GM10248 (cell line): ENCODE measurements around the gene HSPB6.

Experiments used
- CTCF ChIA-PET: fragments of 300-600 bp; sonication (Branson Sonifier 250); formaldehyde crosslinking; extraction: SDS; loops from one replicate; lab custom pipeline; 2021; ENCODE audit warnings: antibody characterized with exemption; lab: Yijun Ruan, JAX
- POLR2A ChIA-PET: fragments of 350-650 bp; sonication (Branson Sonifier 250); formaldehyde crosslinking; extraction: SDS; loops from one replicate; lab custom pipeline; 2020; ENCODE audit warnings: antibody characterized with exemption; lab: Yijun Ruan, JAX
- DNase-seq: peaks from one replicate; pipeline ENCODE4 v3.0.0; 2012; ENCODE audit errors: extremely low spot score
- TF ChIP-seq, protein P1 (sequence below): IDR thresholded peaks from 2 replicates; pipeline ENCODE4 v1.5.1; 2012; ENCODE audit warnings: mild to moderate bottlenecking, low read depth; ENCODE audit errors: extremely low read depth, missing control alignments, control extremely low read depth

Gene HSPB6

DNA sequence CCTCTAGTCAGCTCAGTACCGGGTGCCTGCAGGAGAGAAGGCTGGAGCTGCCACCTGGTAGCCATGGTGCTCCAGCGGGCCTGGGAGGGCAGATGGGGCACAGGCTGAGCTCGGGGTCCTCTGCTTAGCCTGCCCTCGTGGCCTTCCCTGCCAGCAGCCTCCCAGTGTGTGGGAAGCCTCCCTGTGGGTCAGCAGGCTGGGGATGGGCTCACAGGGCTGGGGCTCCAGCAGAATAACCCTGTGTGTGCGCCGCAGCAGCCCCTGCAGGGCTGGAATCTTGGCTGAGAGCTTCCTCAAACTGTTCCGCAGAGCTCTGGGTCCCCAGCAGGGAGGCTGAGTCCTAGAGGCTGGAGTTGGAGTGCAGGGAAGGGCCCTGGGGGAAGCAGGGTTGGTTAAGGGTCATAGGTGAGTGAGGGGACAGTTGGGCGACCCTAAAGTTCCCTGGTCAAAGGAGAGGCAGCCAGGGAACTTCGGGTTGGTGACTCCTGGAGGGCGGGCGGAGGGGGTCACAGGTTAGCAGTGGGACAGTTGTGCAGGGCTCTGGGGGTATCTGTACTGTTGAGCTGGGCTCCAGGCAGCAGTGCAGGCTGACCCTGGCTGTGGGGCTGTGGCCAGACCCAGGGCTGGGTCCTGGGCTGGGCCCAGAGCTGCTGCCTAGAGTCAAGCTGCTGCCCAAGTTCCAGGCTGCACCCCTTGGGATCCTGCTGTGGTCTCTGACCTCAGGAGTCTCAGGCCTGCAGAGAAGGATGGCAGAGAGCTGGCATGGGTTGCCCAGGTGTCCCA is 32.6 kb upstream of the HSPB6 start:
- TF ChIP-seq, protein P1, sequence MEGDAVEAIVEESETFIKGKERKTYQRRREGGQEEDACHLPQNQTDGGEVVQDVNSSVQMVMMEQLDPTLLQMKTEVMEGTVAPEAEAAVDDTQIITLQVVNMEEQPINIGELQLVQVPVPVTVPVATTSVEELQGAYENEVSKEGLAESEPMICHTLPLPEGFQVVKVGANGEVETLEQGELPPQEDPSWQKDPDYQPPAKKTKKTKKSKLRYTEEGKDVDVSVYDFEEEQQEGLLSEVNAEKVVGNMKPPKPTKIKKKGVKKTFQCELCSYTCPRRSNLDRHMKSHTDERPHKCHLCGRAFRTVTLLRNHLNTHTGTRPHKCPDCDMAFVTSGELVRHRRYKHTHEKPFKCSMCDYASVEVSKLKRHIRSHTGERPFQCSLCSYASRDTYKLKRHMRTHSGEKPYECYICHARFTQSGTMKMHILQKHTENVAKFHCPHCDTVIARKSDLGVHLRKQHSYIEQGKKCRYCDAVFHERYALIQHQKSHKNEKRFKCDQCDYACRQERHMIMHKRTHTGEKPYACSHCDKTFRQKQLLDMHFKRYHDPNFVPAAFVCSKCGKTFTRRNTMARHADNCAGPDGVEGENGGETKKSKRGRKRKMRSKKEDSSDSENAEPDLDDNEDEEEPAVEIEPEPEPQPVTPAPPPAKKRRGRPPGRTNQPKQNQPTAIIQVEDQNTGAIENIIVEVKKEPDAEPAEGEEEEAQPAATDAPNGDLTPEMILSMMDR: no peak
- ChIA-PET CTCF (interaction anchor here (0.7 to 1.3 kb wide), 4 partner anchors 11 to 142 kb away, joined by 3 read pairs; no protein-coding TSS in a partner anchor), POLR2A (interaction anchor here (0.5 to 0.6 kb wide), 2 partner anchors 109 to 128 kb away, joined by 3 to 4 read pairs; no protein-coding TSS in a partner anchor)
- no peak for DNase-seq

DNA sequence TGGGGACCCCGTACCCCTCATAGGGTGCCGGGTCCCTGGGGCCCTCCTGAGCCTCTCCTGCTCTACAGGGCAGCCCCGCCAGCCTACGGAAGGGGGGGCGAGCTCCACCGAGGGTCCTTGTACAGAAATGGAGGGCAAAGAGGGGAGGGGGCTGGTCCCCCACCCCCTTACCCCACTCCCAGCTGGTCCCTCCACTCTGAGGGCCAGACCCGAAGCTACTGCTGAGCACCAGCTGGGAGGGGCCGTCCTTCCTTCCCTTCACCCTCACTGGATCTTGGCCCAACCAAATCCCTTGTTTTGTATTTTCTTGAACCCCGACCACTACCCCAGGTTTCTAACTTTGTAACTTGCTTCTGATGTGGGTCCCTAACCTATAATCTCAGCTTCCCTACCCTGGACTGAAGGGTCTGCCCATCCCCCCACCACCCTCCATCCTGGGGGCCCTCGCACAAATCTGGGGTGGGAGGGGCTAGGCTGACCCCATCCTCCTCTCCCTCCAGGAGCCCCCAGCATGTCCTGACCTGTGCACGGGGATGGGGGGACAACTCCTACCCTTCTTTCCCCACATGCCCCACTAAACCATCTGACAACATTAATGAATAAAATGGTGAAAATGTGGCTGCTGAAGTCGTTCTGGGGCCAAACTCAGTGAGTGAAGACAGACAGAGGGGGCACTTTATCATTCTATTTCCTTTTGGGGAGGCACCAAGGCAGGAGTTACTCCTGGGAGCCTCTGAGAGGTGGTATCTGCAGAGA is 31.6 kb upstream of the HSPB6 start:
- DNase-seq: no peak
- ChIA-PET POLR2A (interaction anchor here (0.6 kb wide), 1 partner anchor 127 kb away, joined by 3 read pairs; no protein-coding TSS in a partner anchor), CTCF (interaction anchor here (1.3 kb wide), 1 partner anchor 143 kb away, joined by 3 read pairs; no protein-coding TSS in a partner anchor)
- TF ChIP-seq, protein P1: no peak

DNA sequence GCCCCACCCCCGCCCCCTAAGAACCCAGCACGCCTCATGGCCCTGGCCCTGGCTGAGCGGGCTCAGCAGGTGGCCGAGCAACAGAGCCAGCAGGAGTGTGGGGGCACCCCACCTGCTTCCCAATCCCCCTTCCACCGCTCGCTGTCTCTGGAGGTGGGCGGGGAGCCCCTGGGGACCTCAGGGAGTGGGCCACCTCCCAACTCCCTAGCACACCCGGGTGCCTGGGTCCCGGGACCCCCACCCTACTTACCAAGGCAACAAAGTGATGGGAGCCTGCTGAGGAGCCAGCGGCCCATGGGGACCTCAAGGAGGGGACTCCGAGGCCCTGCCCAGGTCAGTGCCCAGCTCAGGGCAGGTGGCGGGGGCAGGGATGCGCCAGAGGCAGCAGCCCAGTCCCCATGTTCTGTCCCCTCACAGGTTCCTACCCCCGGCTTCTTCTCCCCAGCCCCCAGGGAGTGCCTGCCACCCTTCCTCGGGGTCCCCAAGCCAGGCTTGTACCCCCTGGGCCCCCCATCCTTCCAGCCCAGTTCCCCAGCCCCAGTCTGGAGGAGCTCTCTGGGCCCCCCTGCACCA is 30.5 kb upstream of the HSPB6 start:
- POLR2A ChIA-PET: no interaction called here
- TF ChIP-seq, protein P1: no peak
- CTCF ChIA-PET: no interaction called here
- no peak for DNase-seq

DNA sequence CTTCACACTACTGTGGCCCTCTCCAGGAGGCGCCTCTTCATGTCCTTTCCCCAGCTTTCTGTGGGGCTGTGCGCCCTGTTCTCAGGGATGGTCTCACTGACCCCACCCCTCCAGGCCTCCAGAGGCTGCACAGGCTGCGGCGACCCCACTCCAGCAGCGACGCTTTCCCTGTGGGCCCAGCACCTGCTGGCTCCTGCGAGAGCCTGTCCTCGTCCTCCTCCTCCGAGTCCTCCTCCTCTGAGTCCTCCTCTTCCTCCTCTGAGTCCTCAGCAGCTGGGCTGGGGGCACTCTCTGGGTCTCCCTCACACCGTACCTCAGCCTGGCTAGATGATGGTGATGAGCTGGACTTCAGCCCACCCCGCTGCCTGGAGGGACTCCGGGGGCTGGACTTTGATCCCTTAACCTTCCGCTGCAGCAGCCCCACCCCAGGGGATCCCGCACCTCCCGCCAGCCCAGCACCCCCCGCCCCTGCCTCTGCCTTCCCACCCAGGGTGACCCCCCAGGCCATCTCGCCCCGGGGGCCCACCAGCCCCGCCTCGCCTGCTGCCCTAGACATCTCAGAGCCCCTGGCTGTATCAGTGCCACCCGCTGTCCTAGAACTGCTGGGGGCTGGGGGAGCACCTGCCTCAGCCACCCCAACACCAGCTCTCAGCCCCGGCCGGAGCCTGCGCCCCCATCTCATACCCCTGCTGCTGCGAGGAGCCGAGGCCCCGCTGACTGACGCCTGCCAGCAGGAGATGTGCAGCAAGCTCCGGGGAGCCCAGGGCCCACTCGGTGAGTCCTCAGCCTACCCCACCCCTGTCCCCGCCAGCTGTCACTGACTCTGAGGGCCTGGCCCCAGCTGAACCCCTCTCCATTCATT is 29.7 kb upstream of the HSPB6 start:
- ChIA-PET POLR2A (no interaction called here), CTCF (no interaction called here)
- TF ChIP-seq, protein P1: no peak
- no peak for DNase-seq

DNA sequence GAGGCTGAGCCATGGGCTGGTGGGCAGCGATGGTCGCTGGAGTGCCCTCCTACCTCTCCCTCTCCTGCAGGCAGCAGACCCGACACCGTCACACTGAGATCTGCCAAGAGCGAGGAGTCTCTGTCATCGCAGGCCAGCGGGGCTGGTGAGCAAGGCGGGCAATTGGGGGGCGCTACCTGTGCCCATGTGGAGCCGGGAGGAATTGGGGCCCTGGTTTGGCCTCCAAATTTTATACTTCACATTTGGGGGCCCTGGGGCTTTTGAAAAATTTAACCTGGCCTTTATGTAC is 28.5 kb upstream of the HSPB6 start:
- POLR2A ChIA-PET: no interaction called here
- DNase-seq: no peak
- CTCF ChIA-PET: no interaction called here
- TF ChIP-seq, protein P1: no peak
